ENCODE data around the gene LBR.

LBR gene

DNA sequence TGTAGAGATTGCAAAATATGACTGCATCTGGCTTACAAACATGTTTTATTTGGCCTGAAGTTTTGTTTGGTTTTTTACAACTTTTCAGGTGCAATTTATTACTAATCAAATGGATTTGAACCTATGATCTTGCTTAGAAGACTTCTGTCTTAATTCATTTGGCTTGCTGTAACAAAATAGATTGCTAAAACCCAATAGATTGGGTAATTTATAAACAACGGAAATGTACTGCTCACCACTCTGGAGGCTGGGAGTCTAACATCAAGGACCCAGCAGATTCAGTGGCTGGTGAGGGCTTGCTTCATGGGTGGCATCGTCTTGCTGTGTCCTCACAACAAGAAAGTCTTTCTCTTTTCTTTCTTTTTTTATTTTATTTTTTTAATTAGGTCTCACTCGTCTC lies 72.9 kb downstream of the LBR start:
- no peak overlapping the region for H3K9ac ChIP-seq (ENCODE audit: low read length)
- no peaks in the 10 kb centered on the region for H3K4me1 ChIP-seq (ENCODE audit: insufficient read depth, low read length)
- no peak overlapping the region for H3K27ac ChIP-seq (ENCODE audit: low read depth, low read length)
- H3K27me3 ChIP-seq (ENCODE audit: control insufficient read depth in 1 of 2, insufficient read depth in 2 of 2, low read length in 2 of 2), result no peaks in the 10 kb centered on the region
- no peaks in the 10 kb centered on the region for H3K9me3 ChIP-seq (ENCODE audit: low read length)
- H3K4me3 ChIP-seq (ENCODE audit: low read depth in 1 of 2, low read length in 2 of 2), result no peak overlapping the region
- H3K36me3 ChIP-seq (ENCODE audit: insufficient read depth, low read length), result no peaks in the 10 kb centered on the region
